Sigmoid colon (tissue), 7 donors: ENCODE data around the gene NFIB. TPM values are rescaled to one million over a fixed set of nuclear protein-coding genes. Genes with fewer than 3 reads are reported as not detected.

Experiments
- DNase-seq: peaks from one replicate; pipeline ENCODE4 v3.0.0-alpha.2; 2019
- H3K27ac ChIP-seq, 4 donors: fragments of 200-600 bp; sonication (generic); one replicate each; pipeline ENCODE4 v1.5.1; 2016 to 2019; ENCODE audit warnings: mild to moderate bottlenecking in 1 of 4
- H3K27me3 ChIP-seq, 3 donors: fragments of 200-600 bp; sonication (generic); one replicate each; pipeline ENCODE4 v1.5.1; 2019; ENCODE audit warnings: mild to moderate bottlenecking in 1 of 3
- H3K36me3 ChIP-seq, 4 donors: fragments of 200-600 bp; sonication (generic); one replicate each; pipeline ENCODE4 v1.5.1; 2016 to 2019
- H3K4me1 ChIP-seq, 4 donors: fragments of 200-600 bp; sonication (generic); one replicate each; pipeline ENCODE4 v1.5.1; 2017 to 2019
- H3K4me3 ChIP-seq, 4 donors: fragments of 200-600 bp; sonication (generic); one replicate each; pipeline ENCODE4 v1.5.1; 2017 to 2019; ENCODE audit warnings: mild to moderate bottlenecking in 2 of 4, moderate library complexity in 1 of 4
- H3K9me3 ChIP-seq, 4 donors: fragments of 200-600 bp in 3 of 4; sonication (generic) in 3 of 4; one replicate each; pipeline versions ENCODE4 v1.5.1 to v1.6.1; 2013 to 2019
- EP300 ChIP-seq, 4 donors: sonication (generic); formaldehyde crosslinking; IDR thresholded peaks; one replicate each; pipeline ENCODE4 v1.6.1; 2017; ENCODE audit warnings: antibody characterized with exemption in 4 of 4
- POLR2A ChIP-seq, 2 donors: fragments of 450-650 bp; IDR thresholded peaks; one replicate each; pipeline ENCODE4 v1.6.1; 2016; ENCODE audit warnings: antibody characterized with exemption in 2 of 2, mild to moderate bottlenecking in 2 of 2, moderate library complexity in 2 of 2
- POLR2AphosphoS5 ChIP-seq, 4 donors: sonication (generic); formaldehyde crosslinking; IDR thresholded peaks; one replicate each; pipeline ENCODE4 v1.6.1; 2017; ENCODE audit warnings: antibody characterized with exemption in 4 of 4
- WGBS, 2 donors: extraction: QIAGEN DNeasy Blood & Tissue Kit; methylation state at CpG; one replicate each; pipeline ENCODE4 v1.1.7; 2013; 5-methylcytosine and 5-hydroxymethylcytosine counted together
- intact Hi-C: fragments of 100-400 bp; cut with DNase I; formaldehyde crosslinking; loops from one replicate; pipeline ENCODE4 v1.15.1; 2023
- polyA plus RNA-seq, 3 donors: library from polyadenylated mRNA; stranded (reverse); fragments of 200-250 nt; gene quantifications; one replicate each; pipeline ENCODE4 v1.2.3, GENCODE V29; 2013
- total RNA-seq, 4 donors: library from RNA; depleted of rRNA; stranded (reverse); fragments of >200 nt; gene quantifications; one replicate each; pipeline ENCODE4 v1.1.0, GENCODE V29; 2016
- TF ChIP-seq, protein P1 (sequence below), 4 experiments: fragments of 450-650 bp in 3 of 4; fragments of 200-600 bp in 1 of 4; IDR thresholded peaks; one replicate each; pipeline ENCODE4 v1.5.1; 2016 to 2019; ENCODE audit warnings: antibody characterized with exemption in 4 of 4, mild to moderate bottlenecking in 3 of 4, moderate library complexity in 2 of 4
- donor health status: healthy with polysubstance abuse.
- donor health status: Bipolar disorder and iron deficiency.
- donor health status: healthy.

NFIB gene
- total and polyA plus RNA-seq, 7 donors = 3.7 to 129 (median 45.3) TPM

DNA sequence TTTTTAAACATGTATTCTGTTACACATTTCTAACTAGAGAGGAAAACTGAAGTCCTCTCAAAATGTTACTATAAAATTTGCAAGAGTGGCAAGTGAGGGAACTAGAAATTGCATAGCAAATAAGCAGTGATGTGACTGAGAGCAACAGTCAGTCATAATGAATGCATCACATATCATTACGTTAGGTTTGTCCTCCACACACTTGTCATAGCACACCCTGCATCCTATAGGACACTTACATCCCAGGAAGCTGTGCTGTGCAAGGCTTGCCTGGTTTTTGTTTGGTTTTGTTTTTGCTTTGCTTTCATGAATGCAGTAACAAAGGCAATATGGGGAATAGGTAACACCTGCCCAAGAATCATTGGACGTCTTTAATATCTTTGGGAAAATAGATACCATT lies 10.8 kb downstream of the NFIB start:
- no peak for TF ChIP-seq POLR2A (IDR thresholded peaks at IDR 0.05)
- Histone ChIP-seq H3K27me3 (no peaks in the 10 kb centered on the region), H3K9me3 (no peaks in the 10 kb centered on the region), H3K36me3 (peaks cover 0 to 13% (median 4%) of the 10 kb centered on the region in 4 donors), H3K27ac (peak overlapping the region in 3 of 4 donors; percentile 28 to 52 (median 46)), H3K4me3 (no peak overlapping the region), H3K4me1 (peaks cover 0 to 87% (median 60%) of the 10 kb centered on the region in 4 donors)
- DNase-seq = no peak
- 82 to 87% methylated on average over 2 of the region's 2 CpGs for WGBS, 2 donors
- intact Hi-C loops = no loop called here

DNA sequence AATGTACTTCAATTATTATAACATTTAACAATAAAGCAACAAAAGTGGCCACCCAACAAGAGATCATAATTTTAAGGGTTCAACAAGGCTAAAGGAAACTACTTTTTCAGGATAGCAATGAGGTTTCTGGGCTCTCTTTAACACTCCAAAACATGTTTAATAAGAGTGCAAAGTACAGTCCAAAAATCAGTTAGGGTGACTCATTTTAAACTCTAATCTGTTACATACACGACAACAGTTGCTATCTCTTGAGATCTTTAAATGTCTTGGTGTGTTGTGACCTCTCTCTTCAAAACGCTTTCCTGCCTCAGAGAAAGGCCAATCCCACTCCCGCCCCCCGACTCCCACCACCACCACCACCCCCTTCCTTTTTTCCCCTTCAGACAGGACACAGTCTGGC lies 11.5 kb downstream of the NFIB start:
- Histone ChIP-seq H3K4me1 (peaks cover 0 to 88% (median 59%) of the 10 kb centered on the region in 4 donors), H3K27ac (peak overlapping the region in 3 of 4 donors; percentile 46 to 52 (median 48)), H3K27me3 (no peaks in the 10 kb centered on the region), H3K9me3 (no peaks in the 10 kb centered on the region), H3K4me3 (no peak overlapping the region), H3K36me3 (peaks cover 0 to 13% (median 4%) of the 10 kb centered on the region in 4 donors)
- no peak for DNase-seq
- WGBS, 2 donors = 20 to 37% methylated on average over 4 of the region's 4 CpGs
- no peak for TF ChIP-seq EP300 (IDR thresholded peaks at IDR 0.05)
- TF ChIP-seq POLR2AphosphoS5 (IDR thresholded peaks at IDR 0.05) = no peak
- TF ChIP-seq, protein P1, sequence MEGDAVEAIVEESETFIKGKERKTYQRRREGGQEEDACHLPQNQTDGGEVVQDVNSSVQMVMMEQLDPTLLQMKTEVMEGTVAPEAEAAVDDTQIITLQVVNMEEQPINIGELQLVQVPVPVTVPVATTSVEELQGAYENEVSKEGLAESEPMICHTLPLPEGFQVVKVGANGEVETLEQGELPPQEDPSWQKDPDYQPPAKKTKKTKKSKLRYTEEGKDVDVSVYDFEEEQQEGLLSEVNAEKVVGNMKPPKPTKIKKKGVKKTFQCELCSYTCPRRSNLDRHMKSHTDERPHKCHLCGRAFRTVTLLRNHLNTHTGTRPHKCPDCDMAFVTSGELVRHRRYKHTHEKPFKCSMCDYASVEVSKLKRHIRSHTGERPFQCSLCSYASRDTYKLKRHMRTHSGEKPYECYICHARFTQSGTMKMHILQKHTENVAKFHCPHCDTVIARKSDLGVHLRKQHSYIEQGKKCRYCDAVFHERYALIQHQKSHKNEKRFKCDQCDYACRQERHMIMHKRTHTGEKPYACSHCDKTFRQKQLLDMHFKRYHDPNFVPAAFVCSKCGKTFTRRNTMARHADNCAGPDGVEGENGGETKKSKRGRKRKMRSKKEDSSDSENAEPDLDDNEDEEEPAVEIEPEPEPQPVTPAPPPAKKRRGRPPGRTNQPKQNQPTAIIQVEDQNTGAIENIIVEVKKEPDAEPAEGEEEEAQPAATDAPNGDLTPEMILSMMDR (IDR thresholded peaks at IDR 0.05) = no peak
- TF ChIP-seq POLR2A (IDR thresholded peaks at IDR 0.05) = no peak
- intact Hi-C loops = no loop called here

DNA sequence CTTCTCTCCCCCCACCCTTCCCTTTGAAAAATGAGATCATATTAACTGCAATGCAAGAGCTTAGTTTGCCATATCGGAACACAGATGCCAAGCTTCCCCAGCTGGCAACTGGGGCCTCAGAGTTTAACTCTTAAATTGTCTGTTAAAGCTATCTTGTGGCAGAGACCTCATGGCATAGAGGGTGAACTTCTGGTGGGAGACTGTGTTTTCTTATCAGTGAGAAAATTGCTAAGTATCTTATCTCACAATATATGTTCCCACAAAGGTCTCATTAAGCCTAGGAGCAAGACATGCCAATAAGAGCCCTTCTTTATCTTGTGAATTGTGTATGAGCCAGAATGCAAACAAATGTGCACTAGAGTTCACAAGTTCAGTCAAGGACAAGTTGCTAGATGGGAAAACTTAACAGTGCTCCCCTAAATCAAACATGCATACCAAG lies 12.3 kb downstream of the NFIB start:
- H3K4me1 ChIP-seq = peaks cover 0 to 95% (median 61%) of the 10 kb centered on the region in 4 donors
- TF ChIP-seq EP300 (IDR thresholded peaks at IDR 0.05) (no peak), POLR2A (IDR thresholded peaks at IDR 0.05) (no peak), POLR2AphosphoS5 (IDR thresholded peaks at IDR 0.05) (no peak)
- TF ChIP-seq, protein P1 (IDR thresholded peaks at IDR 0.05) = no peak
- no peak overlapping the region for H3K4me3 ChIP-seq
- H3K27ac ChIP-seq = peak overlapping the region in 3 of 4 donors; percentile 30 to 52 (median 48)
- H3K9me3 ChIP-seq = no peaks in the 10 kb centered on the region
- H3K27me3 ChIP-seq = no peaks in the 10 kb centered on the region
- intact Hi-C loops = no loop called here
- peaks cover 0 to 6% (median under 1%) of the 10 kb centered on the region in 4 donors for H3K36me3 ChIP-seq
- DNase-seq = no peak
- 48 to 49% methylated on average over 1 of the region's 1 CpG for WGBS, 2 donors

DNA sequence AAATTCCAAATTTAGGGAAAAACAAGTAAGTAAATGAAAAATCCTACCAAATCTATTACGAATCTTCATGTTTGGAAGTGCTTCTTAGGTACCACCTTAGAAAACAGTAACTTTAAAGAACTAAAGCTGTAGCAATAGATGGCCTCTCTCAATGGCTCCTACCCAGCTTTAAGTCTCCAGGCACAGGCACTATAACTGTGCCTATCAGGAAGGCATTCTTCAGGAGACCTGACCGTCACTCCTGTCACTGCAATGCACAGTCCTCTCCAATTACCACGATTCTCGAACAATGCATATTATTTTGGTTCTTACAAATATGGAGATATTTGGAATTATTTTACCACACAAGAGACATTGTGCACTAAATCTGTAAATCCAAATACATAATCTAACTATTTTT lies 12.9 kb downstream of the NFIB start:
- Histone ChIP-seq H3K4me1 (peaks cover 0 to 92% (median 63%) of the 10 kb centered on the region in 4 donors), H3K27me3 (no peaks in the 10 kb centered on the region), H3K27ac (peak overlapping the region in 2 of 4 donors; percentile 30 to 52), H3K9me3 (no peaks in the 10 kb centered on the region), H3K4me3 (no peak overlapping the region), H3K36me3 (peaks cover 0 to under 1% (median 0%) of the 10 kb centered on the region in 4 donors)
- TF ChIP-seq, protein P1 (IDR thresholded peaks at IDR 0.05) = no peak
- TF ChIP-seq POLR2AphosphoS5 (IDR thresholded peaks at IDR 0.05) = no peak
- TF ChIP-seq EP300 (IDR thresholded peaks at IDR 0.05) = no peak
- TF ChIP-seq POLR2A (IDR thresholded peaks at IDR 0.05) = no peak
- WGBS, 2 donors = 91 to 92% methylated on average over 4 of the region's 4 CpGs
- DNase-seq = no peak
- intact Hi-C loops = no loop called here

DNA sequence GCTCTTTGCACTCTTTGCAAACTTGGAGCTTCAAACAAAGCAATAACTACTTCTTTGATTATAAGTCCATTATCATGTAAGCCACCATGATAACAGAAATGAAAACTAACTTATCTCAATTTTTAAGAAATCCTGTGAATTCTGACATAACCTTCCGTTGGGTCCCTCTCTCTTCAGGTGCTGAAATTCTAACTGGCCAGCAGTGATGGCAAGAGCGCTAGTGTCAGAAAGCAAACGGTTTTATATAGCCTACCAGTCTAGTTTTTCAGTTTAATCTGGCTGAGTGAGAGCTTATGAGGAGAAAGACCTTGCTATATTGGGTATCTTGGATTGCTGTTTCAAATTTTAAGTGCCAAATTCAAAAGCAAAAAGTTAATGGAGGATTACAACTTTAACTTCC lies 13.4 kb downstream of the NFIB start:
- H3K4me1 ChIP-seq = peaks cover 0 to 88% (median 63%) of the 10 kb centered on the region in 4 donors
- H3K9me3 ChIP-seq = no peaks in the 10 kb centered on the region
- intact Hi-C loops = no loop called here
- H3K27me3 ChIP-seq = no peaks in the 10 kb centered on the region
- WGBS, 2 donors = 86 to 88% methylated on average over 3 of the region's 3 CpGs
- no peak for DNase-seq
- no peaks in the 10 kb centered on the region for H3K36me3 ChIP-seq
- no peak overlapping the region for H3K4me3 ChIP-seq
- H3K27ac ChIP-seq = peak overlapping the region in 2 of 4 donors; percentile 30 to 52
- TF ChIP-seq POLR2A (IDR thresholded peaks at IDR 0.05) = no peak
- no peak for TF ChIP-seq EP300 (IDR thresholded peaks at IDR 0.05)
- no peak for TF ChIP-seq POLR2AphosphoS5 (IDR thresholded peaks at IDR 0.05)

DNA sequence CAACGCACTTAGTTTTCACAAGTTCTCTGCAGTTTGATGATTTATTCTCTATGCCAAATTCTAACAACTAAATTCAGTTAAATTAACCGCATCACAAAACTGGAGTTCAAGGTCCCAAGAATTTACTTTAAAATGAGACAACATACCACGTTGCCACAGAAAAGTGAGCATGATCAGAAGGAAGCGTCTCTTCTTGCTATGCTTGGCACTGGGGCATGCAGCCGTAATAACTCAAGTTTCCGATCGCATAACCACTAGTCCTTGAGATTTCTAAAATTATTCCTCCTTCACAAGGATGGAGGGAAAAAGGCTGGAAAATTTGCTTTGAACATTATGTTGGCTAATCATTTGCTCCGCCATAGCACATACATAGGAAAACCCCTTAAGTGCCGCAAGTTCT lies 13.9 kb downstream of the NFIB start:
- no peak for TF ChIP-seq EP300 (IDR thresholded peaks at IDR 0.05)
- TF ChIP-seq, protein P1 (IDR thresholded peaks at IDR 0.05) = no peak
- no peak for TF ChIP-seq POLR2A (IDR thresholded peaks at IDR 0.05)
- TF ChIP-seq POLR2AphosphoS5 (IDR thresholded peaks at IDR 0.05) = no peak
- H3K9me3 ChIP-seq = no peaks in the 10 kb centered on the region
- no peaks in the 10 kb centered on the region for H3K36me3 ChIP-seq
- H3K27ac ChIP-seq = peak overlapping the region in 2 of 4 donors; percentile 15 to 19
- no peak for DNase-seq
- intact Hi-C loops = no loop called here
- H3K4me3 ChIP-seq = no peak overlapping the region
- H3K27me3 ChIP-seq = no peaks in the 10 kb centered on the region
- 86 to 93% methylated on average over 9 of the region's 9 CpGs for WGBS, 2 donors
- peaks cover 0 to 82% (median 63%) of the 10 kb centered on the region in 4 donors for H3K4me1 ChIP-seq
